Measurements from ENCODE around the gene PRLR.
"Not testable (repeated sequence)": the region's sequence is repeated elsewhere in the genome, so short reads cannot be mapped to it uniquely, and the experiment has no call there.

The PRLR gene

GRCh38 chr5:35198686-35199085 lies 31.6 kb downstream of the PRLR start:
- TF ChIP-seq, protein P1, sequence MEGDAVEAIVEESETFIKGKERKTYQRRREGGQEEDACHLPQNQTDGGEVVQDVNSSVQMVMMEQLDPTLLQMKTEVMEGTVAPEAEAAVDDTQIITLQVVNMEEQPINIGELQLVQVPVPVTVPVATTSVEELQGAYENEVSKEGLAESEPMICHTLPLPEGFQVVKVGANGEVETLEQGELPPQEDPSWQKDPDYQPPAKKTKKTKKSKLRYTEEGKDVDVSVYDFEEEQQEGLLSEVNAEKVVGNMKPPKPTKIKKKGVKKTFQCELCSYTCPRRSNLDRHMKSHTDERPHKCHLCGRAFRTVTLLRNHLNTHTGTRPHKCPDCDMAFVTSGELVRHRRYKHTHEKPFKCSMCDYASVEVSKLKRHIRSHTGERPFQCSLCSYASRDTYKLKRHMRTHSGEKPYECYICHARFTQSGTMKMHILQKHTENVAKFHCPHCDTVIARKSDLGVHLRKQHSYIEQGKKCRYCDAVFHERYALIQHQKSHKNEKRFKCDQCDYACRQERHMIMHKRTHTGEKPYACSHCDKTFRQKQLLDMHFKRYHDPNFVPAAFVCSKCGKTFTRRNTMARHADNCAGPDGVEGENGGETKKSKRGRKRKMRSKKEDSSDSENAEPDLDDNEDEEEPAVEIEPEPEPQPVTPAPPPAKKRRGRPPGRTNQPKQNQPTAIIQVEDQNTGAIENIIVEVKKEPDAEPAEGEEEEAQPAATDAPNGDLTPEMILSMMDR (IDR thresholded peaks at IDR 0.05; ENCODE audit: insufficient read depth, low read depth, low read length, missing control alignments), result no peak
- no peak overlapping the region for H3K4me3 ChIP-seq (ENCODE audit: low read length)
- no peak for DNase-seq (ENCODE audit: low read depth)

DNA sequence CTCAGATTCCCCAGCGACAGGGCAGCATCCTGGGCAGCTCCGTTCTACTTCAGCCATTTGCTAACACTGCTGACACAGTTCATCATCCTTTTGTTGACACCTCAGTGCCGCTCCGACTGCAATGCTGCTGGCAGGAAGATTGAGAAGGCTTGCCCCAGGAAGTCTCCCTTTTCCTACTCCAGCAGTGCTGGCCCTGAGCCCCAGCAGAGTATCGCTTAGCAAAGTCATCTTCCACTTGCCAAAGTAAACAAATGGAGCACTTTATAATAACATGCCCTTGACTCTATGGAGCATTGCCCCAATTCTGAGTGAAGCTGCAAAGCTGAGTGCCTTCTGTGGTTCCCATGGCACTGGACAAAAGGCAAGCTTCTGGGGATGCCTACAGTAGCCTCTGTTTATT lies 32.2 kb downstream of the PRLR start:
- TF ChIP-seq, protein P1 (IDR thresholded peaks at IDR 0.05; ENCODE audit: insufficient read depth, low read depth, low read length, missing control alignments), result no peak
- no peak overlapping the region for H3K4me3 ChIP-seq (ENCODE audit: low read length)
- no peak for DNase-seq (ENCODE audit: low read depth)

DNA sequence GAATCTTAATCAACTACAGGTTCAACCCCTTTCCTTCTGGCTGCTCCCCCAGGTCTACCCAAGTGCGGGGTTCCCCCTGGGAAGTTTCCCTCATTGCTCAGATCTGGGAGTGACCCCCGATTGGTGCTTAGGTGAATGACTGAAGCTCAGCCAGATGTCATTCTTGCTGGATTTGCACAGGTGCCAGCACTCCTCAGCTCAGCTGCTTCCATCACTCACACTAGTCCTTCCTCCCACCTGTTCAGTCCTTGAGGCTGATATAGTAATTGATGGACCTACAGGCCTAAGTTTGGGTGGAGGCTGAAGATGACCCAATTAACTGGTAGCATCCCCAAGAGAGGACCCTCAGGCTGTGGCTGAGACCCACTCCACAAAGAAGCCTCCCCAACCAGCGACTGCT lies 32.9 kb downstream of the PRLR start:
- no peak for DNase-seq (ENCODE audit: low read depth)
- H3K4me3 ChIP-seq (ENCODE audit: low read length), result no peak overlapping the region
- TF ChIP-seq, protein P1 (IDR thresholded peaks at IDR 0.05; ENCODE audit: insufficient read depth, low read depth, low read length, missing control alignments), result no peak

DNA sequence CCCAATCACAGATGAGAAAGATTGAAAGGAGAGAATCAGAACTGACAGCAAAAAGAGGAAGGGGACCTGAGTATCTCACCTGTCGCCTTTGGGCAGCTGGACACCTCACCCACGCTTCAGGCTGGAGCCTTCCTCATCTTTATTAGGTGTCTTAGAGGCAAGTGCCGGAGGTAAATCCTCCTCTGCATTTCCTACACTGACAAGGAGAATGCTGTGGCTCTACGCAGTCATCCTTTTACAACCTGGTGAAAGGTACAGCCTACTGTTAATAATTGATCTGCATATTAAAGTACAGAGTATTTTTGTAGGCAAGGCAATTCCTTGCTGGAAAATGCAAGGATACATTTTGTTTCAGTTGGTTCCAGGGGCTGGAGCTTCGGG lies 34.8 kb downstream of the PRLR start:
- no peak for DNase-seq (ENCODE audit: low read depth)
- no peak overlapping the region for H3K4me3 ChIP-seq (ENCODE audit: low read length)

DNA sequence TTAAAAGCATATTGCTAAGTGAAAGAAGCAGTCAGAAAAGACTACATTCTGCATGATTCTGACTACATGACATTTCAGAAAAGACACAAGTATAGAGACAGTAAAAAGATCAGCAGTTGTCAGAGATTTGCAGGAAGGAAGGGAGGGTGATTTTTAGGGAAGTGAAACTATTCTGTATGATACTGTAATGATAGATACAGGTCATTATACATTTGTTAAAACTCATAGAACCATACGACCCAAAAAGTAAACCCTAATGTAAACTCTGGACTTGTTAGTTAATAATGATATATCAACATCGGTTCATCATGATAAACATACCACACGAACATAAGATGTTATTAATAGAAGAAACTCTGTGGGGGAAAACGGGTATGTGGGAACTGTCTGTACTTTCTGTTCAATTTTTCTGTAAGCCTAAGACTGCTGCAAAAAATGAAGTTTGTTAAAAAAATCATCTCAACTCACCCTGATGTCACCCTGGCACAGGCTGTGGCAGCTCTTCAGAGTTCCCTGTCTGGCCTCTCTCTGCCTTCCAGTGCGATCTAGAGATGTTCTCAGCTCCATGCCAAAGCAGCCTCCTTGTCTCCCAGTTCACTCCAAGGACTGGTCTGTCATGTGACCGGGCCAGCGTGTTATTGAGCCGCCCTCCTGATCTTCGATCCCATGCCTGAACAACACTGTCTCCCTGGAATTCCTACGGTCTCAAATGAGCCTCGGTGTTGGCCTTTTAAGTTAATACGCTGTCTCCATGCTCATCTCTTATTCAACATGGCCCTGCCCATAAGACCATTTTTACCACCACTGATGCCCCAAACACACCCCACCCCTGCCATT lies 35.4 kb downstream of the PRLR start:
- no peak for DNase-seq (ENCODE audit: low read depth)
- H3K4me3 ChIP-seq (ENCODE audit: low read length), result no peak overlapping the region
- TF ChIP-seq, protein P1 (IDR thresholded peaks at IDR 0.05; ENCODE audit: insufficient read depth, low read depth, low read length, missing control alignments), result no peak

More for the DNA sequence above, 34.8 kb downstream of the PRLR start:
- TF ChIP-seq, protein P1 (IDR thresholded peaks at IDR 0.05; ENCODE audit: insufficient read depth, low read depth, low read length, missing control alignments), result no peak

- DNase-seq (ENCODE audit: low read depth), result no peak
- no peak overlapping the region for H3K4me3 ChIP-seq (ENCODE audit: low read length)
- TF ChIP-seq, protein P1 (IDR thresholded peaks at IDR 0.05; ENCODE audit: insufficient read depth, low read depth, low read length, missing control alignments), result no peak
Measured at GRCh38 chr5:35192506-35192905, 37.8 kb downstream of the PRLR start.

DNA sequence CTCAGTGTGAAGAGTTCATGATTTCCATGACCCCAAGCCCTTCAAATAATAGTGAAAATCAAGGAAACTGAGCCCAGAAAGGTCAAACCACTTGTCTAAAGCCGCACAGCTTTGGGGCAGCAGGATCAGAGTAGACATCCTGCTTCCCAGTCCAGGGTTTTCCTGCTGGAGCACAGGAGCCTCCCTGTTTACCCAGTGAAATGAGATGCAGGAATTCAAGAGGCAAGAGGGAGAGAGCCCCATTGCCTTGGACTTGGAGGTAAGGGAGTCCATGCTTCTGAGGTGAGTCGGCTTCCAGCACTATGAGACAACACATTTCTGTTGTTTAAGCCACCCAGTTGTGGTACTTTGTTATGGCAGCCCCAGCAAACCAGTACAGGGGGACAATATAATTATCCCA lies 40.5 kb downstream of the PRLR start:
- H3K4me3 ChIP-seq (ENCODE audit: low read length); DNase-seq (ENCODE audit: low read depth): not testable (repeated sequence)
